ENCODE data around the gene MYO1C. TPM values are rescaled to one million over a fixed set of nuclear protein-coding genes. Genes with fewer than 3 reads are reported as not detected.
"Not testable (repeated sequence)": the region's sequence is repeated elsewhere in the genome, so short reads cannot be mapped to it uniquely, and the experiment has no call there.

Gene MYO1C
- total RNA-seq, 1 donor from 2014 or later, result 196 TPM

DNA sequence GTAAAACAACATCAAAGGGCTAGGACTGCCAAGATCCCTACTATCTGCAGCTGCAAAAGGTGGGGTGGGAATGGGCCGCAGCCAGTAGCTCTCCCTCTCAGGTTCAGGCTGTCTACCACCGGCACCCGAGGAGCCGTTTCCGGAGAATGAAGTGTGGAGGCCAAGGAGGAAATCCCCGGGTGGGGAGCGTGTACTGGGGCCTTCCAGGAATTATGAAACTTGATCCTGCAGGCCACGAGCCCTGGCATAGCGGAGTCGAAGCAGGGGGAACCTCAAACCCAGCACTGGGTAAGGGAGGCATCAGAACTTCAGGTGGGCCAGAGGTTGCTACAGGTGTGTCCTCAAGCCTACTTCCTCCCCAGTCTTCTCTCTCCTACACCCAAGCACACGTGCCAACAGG, 18.8 kb upstream of the MYO1C start:
- peak; percentile 30 for ATAC-seq
- DNase-seq (ENCODE audit: missing footprints), result no peak
- intact Hi-C loops (cut with DNase I), result no loop called here

DNA sequence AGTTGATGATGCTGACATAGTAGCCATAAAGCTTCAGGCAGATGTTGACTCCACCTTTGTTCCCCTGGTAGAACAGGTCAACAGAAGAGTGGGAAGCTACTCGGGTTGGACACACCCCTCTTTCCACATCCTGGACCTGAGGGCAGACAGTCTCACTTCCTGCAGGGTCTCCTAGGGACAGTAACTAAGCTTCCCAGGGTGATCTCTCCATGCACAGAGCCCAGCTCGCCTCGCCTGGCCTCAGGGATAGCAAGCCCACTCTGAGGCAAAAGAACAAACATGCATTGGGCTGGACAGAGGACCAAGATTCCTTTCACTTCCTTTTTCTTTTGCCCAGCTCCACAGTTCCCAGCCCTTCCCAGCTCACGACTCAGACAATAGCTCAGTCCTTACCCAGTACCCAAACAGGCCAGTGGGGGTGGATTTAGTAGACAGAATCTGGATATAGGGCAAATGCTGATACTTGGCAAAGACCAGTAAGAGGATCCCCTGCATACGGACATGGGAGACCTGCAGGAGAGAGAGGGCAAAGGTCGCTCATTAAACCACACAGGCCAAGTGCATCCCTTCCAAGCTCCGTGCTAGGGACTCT, 16.9 kb upstream of the MYO1C start:
- DNase-seq (ENCODE audit: missing footprints), result no peak
- ATAC-seq, result no peak
- intact Hi-C loops (cut with DNase I), result loop anchor here (2.0 kb wide), 1 partner anchor 17 kb away; the partner anchor contains the start of gene MYO1C

DNA sequence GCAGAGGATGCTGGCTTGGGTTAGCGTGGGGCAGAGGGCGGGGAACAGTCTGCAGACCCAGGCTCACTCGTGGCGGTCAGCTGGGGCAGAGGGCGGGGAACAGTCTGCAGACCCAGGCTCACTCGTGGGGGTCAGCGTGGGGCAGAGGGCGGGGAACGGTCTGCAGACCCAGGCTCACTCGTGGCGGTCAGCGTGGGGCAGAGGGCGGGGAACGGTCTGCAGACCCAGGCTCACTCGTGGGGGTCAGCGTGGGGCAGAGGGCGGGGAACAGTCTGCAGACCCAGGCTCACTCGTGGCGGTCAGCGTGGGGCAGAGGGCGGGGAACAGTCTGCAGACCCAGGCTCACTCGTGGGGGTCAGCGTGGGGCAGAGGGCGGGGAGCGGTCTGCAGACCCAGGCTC, 16.2 kb upstream of the MYO1C start:
- ATAC-seq, result not testable (repeated sequence)
- intact Hi-C loops (cut with DNase I), result loop anchor here (2.0 kb wide), 1 partner anchor 16 kb away; the partner anchor contains the start of gene MYO1C

DNA sequence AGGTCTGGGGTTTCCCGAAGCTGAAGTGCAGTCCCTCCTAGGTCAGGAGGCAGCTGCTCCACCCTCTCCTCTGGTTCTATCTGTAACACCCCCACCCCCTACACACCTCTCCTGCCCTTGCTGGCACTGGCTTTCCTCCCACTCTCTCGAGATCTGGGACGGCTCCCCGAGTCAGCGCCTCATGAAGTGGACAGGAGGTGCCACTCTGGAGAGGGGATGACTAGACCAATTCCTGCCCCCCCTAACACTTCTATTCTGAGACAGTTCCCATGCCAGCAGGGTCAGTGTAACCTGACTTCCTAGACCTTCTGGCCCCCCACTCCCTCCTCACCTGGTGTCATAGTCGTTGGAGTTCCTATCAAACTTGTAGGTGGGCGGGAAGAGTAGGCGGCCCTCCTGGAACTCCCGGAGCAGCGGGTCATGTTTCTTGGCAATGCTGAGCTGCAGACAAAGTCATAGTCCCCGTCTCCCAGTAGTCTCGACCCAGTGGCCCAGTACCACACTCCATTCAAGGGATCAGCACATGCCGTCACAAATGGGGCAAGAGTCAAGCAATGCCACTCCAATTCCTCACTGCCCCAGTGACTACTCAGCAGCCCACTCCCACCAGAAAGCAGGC, 14.3 kb upstream of the MYO1C start:
- DNase-seq (ENCODE audit: missing footprints) (no peak), ATAC-seq (peak; percentile 80)
- intact Hi-C loops (cut with DNase I), result no loop called here

More for the DNA sequence above, 16.2 kb upstream of the MYO1C start:
- not testable (repeated sequence) for DNase-seq (ENCODE audit: missing footprints)

- ATAC-seq (no peak), DNase-seq (ENCODE audit: missing footprints) (no peak)
- intact Hi-C loops (cut with DNase I), result no loop called here
Observed at GRCh38 chr17:1505586-1505985, 13.1 kb upstream of the MYO1C start.

GRCh38 chr17:1504866-1505265, 12.4 kb upstream of the MYO1C start:
- intact Hi-C loops (cut with DNase I), result no loop called here
- ATAC-seq (no peak), DNase-seq (ENCODE audit: missing footprints) (no peak)

- ATAC-seq (peak; percentile 46), DNase-seq (ENCODE audit: missing footprints) (no peak)
- intact Hi-C loops (cut with DNase I), result no loop called here
Observed at GRCh38 chr17:1503699-1504098, 11.2 kb upstream of the MYO1C start.

DNA sequence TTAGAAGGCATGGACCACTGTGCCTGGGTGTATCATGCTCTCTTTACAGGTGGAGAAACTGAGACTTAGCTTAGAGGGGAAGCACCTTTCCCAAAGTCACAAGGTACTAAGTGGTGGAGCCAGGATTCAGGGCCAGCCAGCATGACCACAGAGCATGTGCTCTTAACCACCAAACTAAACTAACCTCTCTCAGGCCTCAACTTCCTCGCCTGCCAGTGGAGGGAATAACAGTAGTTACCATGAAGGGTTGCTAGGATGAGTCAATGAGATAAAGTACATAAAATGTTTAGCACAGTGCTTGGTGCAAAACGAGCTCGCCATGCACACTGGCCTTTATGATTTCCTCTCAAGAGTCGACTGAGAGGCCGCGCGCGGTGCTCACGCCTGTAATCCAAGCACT, 6.4 kb upstream of the MYO1C start:
- intact Hi-C loops (cut with DNase I), result no loop called here
- DNase-seq (ENCODE audit: missing footprints) (no peak), ATAC-seq (no peak)

DNA sequence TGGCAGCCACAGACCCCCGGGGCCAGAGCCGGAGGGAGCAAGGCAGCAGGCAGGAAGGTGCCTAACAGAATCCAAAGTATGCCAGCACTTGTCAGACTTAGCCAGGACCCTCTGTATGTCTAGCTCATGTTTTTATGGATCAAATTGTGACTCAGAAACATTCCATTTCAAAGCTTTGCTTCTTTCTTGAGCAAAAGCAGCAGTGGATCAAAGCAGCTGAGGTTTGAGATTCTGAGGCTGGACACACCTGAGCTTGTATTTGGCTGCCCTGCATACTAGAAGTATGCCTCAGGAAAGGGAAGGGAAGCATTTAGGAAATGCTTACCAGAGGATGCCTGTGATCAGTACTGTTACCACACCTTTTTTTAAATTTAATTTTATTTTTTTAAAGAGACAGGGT, 5.7 kb upstream of the MYO1C start:
- ATAC-seq (no peak), DNase-seq (ENCODE audit: missing footprints) (no peak)
- intact Hi-C loops (cut with DNase I), result no loop called here

- no peak for DNase-seq (ENCODE audit: missing footprints)
- ATAC-seq, result no peak
- intact Hi-C loops (cut with DNase I), result no loop called here
Observed at GRCh38 chr17:1497831-1498230, 5.3 kb upstream of the MYO1C start.

DNA sequence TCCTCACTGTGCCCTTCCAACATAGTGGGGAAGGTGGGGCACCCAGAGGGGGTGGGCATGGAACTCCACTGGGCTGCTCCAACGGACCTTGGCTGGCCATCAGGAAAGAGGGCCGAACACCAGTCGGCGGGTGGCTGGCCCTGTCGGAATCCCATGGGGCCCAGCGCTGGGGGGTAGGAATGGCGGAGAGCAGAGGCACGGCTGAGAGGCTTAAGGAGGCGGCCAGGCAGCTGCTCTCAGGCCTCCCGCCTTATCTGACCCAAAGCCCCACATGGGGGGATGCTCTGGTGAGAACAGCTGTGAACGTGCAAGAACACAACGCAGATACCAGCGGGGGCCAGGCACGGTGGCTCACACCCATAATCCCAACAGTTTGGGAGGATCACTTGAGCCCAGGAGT, 4.4 kb upstream of the MYO1C start:
- intact Hi-C loops (cut with DNase I), result no loop called here
- ATAC-seq (no peak), DNase-seq (ENCODE audit: missing footprints) (no peak)

GRCh38 chr17:1495265-1495989, 2.9 kb upstream of the MYO1C start:
- DNase-seq (ENCODE audit: missing footprints) (no peak), ATAC-seq (peak; percentile 61)
- intact Hi-C loops (cut with DNase I), result no loop called here

DNA sequence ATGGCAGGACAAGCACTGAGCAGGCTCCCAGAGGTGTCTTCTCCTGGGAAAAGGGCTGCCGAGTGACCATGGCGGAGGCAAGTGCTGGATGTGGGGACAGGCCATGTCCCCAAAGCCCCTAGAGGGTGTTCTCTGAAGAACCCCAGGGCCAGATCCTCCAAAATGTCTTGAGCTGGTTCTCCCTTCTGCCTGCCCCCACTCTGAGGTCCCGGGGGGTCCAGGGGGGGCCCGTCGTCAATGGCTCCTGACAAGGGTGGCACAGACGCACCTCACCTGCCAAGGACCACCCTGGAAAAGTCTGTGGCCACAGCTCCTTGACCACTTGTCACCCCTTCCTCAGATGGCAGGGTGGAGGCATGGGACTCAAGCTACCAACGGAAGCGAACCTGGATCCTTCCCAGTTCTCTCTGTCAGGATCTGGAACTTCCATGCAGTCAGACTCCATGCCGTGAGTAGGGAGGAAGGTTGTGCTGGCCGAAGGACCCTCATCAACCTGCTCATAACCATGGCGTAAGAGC, 2.3 kb upstream of the MYO1C start:
- ATAC-seq, result no peak
- intact Hi-C loops (cut with DNase I), result no loop called here
- no peak for DNase-seq (ENCODE audit: missing footprints)

DNA sequence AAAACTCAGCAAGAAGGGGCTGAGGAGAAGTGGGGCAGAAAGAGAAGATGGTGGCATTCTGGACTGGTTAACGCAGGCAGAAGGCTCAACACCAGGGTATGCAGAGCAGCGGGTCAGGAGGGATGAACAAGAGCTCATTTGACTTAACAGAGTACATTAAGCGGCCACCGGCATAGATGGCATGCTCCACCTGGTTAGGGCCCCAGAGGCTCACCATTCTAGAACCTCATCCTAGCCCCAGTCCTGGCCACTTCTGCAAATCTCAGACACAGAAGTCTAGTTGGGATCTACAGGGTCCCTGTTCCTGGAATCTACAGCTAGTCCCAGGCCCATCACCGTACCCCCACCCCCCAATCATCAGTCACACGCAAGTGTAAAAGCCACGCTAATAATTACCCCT, 1.7 kb upstream of the MYO1C start:
- no peak for ATAC-seq
- no peak for DNase-seq (ENCODE audit: missing footprints)
- intact Hi-C loops (cut with DNase I), result no loop called here

DNA sequence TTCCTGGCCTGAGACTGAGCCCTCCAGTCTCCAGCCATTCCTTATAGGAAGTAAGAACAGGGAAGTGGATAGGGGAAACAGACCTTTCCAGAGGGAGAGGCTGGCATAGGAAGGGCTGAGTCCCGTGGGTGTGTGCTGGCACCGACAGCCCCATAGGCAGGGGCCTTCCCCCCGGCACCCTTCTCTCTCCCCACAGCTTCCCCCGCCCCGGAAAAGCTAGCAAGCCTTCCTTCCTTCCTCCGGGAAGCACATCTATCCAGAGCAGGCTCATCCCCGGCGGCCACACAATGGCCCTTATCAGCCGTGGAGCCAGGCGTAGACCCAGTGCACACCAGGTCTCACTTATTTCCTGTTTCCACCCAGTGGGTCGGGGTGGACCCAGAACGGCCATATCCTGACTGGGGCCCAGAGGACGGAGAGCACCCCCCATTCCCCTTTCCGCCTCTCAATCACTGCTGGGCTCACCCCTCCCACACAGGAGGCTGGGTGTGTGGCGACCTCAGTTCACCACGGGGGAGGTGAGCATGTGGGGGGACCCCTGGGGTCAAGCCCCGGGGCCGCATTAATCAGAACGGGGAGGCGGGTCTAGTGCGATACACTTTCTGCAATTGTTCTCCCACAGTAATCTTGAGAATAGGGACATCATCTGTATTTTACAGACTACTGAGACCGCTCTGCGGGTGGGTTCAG, 950 bp upstream of the MYO1C start:
- intact Hi-C loops (cut with DNase I), result loop anchor here (2.0 kb wide), 1 partner anchor 15 kb away; no protein-coding TSS in a partner anchor
- peak; percentile 1 for ATAC-seq

DNA sequence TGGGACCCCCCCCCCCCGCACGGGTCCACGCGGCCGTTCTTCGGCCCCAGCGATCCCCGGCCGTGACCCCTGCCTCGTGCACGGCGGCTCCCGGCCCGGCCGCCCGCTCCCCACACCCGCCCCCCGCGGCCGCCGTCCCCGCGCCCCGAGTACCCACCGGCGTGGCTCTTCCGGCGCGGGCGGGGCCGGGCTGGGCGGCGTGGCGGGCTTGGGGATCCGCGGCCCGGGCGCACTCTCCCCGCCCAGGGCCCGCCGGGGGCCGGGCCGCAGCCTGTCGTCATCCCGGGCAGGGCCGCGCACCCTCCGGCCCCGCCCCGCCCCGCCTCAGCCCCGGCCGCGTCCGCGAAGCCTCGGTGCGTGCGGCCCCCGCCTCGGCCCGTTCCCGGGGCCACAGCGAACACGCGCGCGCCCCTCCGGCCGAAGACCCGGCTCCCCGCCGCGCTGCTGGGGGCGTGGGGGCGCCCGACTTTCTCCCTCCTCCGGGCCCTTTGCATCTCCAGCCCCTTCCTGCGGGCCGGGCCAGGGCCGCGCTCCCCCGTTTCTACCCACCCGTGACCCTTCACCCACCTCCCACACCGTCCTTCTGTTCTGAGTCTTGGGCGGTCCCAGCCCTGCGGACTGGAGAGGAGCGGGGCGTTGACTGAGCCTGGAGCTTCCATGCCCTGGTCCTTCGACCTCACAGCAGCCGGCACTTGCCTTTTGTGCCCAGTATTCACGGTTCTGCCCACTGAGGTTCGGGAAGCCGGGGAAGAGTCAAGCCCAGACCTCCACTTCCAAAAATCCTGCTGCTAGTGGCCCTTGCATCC, 840 bp downstream of the MYO1C start:
- intact Hi-C loops (cut with DNase I), result loop anchor here (2.0 kb wide), 1 partner anchor 17 kb away; no protein-coding TSS in a partner anchor
- DNase-seq (ENCODE audit: missing footprints) (peak; percentile 90), ATAC-seq (peak; percentile 57)

More for the DNA sequence above, 950 bp upstream of the MYO1C start:
- no peak for DNase-seq (ENCODE audit: missing footprints)

- intact Hi-C loops (cut with DNase I), result no loop called here
- ATAC-seq, result peak; percentile 30
- peak; percentile 90 for DNase-seq (ENCODE audit: missing footprints)
Observed at GRCh38 chr17:1490643-1491442, 1.6 kb downstream of the MYO1C start.

DNA sequence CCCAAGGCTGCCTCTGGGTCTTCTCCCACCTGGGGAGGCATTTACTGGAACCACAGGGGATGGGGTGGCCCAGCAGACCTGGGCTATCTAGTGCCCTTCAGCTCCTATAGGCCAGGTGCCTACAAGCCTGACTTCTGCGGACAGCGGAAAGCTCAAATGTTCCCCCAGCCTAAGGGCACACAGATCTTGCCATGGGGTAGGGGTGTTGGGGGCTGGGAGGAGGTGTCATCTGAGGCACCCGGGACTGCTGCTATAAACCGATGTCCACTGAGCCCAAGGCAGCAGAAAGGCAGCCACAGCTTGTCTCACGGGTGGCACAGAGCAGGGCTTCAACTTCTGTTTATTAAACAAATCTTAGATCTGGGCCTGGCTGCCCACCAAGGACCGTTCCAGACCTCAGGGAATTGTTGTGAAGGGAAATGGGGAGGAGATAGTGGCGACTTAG, 3.6 kb downstream of the MYO1C start:
- DNase-seq (ENCODE audit: missing footprints) (no peak), ATAC-seq (no peak)
- intact Hi-C loops (cut with DNase I), result no loop called here

Data from Right ventricle myocardium inferior (tissue), 1 donor.